ENCODE measurements around the gene MOCS1.

- no peak for TF ChIP-seq POLR2A (IDR thresholded peaks at IDR 0.05)
- TF ChIP-seq CTCF (IDR thresholded peaks at IDR 0.05), result no peak
These were observed 8.8 kb upstream of the MOCS1 start for GRCh38 chr6:39942903-39943580.
